ENCODE measurements around the gene CRYBG1.

CRYBG1 gene, protein sequence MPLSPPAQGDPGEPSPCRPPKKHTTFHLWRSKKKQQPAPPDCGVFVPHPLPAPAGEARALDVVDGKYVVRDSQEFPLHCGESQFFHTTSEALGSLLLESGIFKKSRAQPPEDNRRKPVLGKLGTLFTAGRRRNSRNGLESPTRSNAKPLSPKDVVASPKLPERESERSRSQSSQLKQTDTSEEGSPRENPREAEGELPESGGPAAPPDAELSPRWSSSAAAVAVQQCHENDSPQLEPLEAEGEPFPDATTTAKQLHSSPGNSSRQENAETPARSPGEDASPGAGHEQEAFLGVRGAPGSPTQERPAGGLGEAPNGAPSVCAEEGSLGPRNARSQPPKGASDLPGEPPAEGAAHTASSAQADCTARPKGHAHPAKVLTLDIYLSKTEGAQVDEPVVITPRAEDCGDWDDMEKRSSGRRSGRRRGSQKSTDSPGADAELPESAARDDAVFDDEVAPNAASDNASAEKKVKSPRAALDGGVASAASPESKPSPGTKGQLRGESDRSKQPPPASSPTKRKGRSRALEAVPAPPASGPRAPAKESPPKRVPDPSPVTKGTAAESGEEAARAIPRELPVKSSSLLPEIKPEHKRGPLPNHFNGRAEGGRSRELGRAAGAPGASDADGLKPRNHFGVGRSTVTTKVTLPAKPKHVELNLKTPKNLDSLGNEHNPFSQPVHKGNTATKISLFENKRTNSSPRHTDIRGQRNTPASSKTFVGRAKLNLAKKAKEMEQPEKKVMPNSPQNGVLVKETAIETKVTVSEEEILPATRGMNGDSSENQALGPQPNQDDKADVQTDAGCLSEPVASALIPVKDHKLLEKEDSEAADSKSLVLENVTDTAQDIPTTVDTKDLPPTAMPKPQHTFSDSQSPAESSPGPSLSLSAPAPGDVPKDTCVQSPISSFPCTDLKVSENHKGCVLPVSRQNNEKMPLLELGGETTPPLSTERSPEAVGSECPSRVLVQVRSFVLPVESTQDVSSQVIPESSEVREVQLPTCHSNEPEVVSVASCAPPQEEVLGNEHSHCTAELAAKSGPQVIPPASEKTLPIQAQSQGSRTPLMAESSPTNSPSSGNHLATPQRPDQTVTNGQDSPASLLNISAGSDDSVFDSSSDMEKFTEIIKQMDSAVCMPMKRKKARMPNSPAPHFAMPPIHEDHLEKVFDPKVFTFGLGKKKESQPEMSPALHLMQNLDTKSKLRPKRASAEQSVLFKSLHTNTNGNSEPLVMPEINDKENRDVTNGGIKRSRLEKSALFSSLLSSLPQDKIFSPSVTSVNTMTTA (N-terminal part only)

DNA sequence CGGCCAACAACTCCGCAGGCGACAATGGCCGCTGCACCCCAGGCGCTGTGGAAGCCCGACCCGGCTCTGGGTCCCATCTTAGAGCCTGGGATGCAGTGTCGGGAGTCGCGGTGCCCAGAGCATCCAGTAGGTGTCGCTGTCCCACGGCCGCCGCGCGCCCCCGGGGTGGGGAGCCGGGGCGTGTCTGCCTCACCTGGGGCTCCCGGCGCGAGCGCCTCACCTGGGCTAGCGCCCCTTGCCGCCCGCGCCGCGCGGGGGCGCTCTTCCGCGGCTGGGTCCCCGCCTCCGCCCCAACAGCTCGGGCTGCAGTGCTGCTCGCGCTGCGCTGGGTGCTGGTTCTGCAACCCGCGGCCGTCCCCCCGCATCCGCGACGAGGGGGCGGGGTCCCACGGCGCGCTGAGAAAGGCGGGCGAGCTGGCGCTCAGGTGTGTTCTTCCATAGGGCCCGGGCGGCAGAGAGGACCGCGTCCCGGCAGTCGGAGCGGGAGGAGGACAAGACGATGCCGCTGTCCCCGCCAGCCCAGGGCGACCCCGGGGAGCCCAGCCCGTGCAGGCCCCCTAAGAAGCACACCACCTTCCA is at the start of gene CRYBG1:
Gene CRYBG1 (plus strand): TSS at position 308 of the 579 bp plus-strand sequence. CDS start 192 bp downstream, at position 500.
- DNase-seq: peak in 35 of 56 donors; percentile 1 to 56 (median 15)

DNA sequence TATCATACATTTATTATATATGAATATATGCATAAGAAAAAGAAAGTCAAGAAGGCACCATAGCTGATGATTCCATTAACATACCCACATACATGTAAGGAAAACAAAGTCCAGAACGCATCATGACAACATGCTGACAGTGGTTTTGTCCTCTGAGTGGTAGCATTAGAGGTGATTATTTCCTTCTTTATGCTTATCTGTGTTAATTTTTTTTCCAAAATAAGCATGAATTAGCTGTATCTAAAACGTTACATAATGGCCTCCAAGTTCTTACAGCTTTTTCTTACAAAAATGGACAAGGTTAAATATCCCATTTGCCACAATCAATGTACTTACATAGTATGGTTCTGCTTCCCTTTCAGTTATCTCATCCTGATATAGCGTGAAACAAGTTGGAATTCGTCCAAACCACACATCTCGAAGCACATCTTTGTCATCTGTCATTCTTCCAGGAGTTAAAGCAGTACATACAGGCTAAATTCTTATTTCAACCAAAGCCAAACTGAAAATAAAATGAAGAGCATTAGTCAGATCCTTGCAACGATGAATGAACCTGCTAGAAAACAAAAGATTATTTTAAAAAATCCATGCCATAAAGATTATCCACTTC is 44.6 kb upstream of the CRYBG1 start:
- no peak for DNase-seq

DNA sequence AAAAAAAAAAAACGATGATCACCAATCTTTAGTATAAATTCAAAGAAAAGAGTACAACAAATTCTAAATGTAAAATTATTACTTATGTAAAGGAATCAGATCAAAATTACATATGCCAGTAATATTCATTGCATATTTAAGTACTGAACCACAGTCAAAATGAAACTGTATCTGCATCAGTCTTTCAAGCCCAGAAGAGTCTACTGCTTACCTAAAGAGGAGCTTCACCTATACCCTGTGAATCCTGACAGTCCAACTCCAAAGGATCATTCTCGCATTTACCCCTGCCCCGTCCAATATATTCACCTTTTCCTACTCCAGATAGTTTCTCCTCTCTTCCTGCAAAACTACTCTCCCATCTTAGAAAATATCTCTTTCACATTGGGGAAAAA is 44.1 kb upstream of the CRYBG1 start:
- no peak for DNase-seq

DNA sequence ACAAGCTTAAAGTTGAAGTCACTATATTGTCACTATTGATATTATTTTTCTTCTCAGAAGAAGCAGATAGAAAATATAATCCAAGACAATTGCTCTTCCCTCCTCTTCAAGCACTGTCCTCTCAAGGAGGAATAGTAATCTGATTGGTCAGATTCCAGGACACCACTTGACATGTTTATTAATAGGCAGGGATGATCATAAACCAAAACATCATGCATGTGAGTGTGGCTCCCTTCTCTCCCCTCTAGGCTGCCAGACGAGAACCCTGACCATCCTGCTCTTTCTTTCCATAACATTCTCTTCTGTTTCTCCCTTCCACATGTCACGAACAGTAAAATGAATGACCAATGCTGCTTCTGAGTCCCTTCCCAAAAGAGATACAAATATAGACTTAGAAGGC is 42.5 kb upstream of the CRYBG1 start:
- no peak for DNase-seq

DNA sequence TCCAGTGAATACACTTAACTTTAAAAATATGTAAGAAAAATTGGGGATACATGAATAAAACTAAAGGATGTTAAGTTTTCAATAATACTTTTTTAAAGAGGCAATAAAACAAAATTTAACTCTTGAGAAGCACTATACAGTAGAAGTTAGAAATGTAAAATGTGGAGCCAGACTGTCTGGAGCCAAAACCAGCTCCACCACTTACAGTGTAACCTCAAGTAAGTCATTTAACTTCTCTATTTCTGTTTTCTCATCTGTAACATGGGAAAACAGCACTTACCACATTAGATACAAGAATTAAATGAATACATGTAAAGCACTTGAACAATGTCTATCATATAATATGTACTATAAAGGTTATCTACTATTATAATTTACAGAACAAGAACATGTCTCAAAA is 41.7 kb upstream of the CRYBG1 start:
- no peak for DNase-seq

DNA sequence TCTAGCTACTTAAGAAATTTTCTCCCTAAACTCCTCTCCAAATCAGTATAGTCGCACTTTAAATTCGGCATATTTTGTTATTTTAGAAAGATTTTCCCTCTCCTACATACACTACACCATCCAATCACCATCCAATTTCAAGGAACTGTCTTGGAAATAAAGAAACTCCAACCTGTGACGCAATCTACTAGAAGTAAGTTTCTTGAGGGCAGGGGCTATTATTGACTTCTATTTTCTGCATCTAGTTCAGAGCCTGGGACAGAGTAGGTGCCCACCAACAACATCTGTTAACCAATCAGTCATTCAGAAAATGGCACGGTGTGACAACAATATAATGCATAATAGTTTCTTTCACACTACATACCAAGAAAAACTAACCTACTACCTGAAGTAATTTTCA is 38.6 kb upstream of the CRYBG1 start:
- no peak for DNase-seq

DNA sequence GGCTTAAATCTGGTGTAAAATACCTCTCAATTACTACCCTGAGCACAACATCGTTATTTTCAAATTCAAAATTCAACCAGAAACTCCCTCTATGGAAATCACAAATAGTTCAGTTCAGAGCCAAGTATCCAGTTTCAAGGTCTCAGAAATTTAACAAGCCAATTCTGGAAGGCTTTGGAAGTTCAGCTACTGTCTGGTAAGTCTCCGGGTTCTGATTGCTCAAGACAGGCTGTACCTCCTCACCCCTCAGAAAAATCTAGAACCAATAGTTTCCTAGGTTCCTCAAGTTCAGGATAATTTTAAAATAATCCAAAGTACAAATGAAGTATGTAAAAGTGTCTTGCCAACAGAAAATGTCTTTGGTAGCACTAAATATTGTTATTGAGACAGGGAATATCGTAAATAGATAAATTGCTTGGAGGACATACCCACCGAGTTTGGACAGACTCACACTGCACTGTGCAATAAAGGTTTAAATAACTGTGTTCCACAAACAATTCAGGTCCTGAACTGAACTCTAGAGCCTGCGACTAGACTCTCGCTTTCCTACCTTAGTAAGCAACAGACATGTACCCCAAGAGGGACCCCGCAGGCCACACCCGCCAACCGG is 35.7 kb upstream of the CRYBG1 start:
- no peak for DNase-seq

DNA sequence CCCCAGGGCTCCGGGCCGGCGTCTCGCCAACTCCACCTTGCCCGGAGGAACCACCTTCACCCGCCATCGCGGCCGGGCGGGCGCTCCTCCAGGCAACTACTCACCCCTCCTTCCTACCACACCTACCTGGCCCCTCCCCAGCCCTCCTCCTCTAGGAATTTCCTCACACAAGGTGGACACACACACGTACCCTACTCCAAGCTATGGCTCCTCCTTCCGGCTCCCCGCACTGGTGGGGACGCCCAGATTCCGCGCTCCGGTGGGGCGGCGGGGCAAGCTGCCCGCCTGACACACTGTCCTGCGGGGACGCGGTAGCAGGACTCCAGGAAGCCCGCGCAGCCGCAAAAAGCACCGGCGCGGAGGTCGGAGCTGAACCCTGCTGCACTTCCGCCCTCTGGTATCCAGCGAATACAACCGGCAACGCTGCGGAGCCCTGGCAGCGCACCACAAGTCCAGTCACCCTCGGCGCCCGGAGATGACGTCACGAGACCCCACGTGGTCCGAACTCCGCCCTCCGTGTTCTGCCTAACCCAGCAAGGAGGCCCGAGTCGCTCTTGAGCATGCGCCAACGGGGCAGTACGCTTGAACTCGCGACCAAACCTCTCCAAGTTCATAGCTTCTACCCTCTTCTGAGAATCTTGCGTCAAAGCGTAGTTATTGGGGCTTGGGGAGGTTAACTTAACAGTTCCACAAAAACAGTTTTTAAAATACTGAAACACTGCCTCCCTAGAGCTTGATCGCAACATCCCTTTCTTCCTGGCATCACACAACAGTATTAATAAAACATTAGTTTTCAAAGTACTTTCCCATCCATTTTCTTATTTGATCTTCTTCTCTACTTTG is 35.0 kb upstream of the CRYBG1 start, which contains the start of gene ATG5:
Gene ATG5 (minus strand): TSS at position 425 of the 843 bp plus-strand sequence. CDS start 9,552 bp downstream, outside the sequence.
- DNase-seq: peak; percentile 74 to 100 (median 98)

DNA sequence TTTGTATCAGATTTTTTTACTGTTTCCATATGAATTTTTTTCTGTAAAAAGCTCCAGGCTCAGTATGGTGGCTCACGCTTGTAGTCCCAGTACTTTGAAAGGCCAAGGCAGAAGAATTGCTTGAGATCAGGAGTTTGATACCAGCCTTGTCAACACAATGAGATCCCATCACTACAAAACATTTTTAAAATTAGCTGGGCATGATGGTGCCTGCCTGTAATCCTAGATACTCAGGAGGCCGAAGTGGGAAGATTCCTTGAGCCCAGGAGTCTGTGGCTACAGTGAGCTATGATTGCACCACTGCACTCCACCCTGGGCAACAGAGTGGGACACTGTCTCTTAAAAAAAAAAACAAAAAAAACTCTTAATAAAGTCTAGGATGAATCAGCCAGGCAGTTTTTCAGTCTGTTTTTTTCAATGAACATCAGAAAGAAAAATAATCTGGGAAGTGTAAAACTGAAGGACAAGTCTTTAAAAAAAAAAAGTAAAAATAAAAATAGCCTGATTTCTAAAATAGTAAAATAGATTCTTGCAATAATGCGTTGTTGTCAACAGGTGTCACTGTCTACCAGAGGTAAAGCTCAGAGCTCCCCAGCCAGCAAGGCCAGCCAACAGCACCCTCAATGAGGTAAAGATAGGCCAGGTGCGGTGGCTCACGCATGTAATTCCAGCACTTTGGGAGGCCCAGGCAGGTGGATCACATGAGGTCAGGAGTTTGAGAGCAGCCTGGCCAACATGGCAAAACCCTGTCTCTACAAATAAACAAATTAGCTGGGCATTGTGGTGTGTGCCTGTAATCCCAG is 25.7 kb upstream of the CRYBG1 start:
- peak in 15 of 56 donors; percentile 0 to 23 (median 7) for DNase-seq

DNA sequence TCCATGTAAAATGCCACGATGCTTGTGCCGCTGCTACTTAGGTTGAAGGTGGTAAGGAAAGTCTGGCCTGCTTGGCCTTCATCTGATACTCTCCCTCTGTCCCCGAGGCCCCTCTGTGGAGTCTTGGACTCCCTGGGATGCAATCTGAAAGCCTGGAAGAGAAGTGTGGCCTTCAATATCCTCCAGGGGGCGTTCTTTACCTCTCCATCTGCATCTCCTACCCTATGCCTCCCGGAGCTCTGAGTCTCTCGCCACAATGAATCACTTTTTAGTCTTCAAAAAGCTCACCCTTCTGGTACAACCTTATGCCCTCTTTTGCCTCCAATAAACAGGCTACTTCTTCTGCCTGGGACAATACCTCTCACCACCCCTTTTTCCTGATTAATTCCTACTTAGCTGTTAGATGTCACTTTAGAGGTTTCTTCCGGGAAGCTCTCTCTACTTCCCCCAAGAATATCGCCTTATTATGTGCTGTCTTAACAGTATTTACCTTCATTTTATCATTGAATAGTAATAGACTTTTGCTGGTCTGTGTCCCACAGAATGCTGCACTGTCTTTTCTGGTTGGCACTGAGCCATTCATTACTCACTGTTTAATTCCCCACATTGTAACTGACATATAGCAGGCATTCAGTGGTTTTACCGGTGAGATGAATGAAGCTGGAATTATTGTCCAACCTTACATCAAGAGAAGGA is 21.0 kb upstream of the CRYBG1 start:
- peak in 39 of 56 donors; percentile 1 to 70 (median 27) for DNase-seq

DNA sequence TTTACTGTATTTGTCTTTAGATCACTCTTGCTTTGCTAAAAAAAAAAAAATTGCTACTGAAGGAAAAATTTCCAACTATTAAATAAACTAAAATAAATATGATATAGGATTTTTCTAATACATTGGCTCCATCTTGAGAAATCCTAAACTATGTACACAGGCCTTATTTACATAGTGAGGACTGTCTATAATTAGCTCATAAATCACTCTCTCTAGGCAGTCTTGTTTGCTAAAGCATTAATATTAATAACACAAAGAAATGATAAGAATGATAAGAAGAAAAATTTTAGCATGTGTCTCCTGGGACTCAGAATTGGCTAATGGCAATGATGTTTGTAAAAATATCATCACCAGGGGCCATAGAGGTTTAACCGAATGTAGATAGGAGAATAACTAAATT is 13.3 kb upstream of the CRYBG1 start:
- no peak for DNase-seq

DNA sequence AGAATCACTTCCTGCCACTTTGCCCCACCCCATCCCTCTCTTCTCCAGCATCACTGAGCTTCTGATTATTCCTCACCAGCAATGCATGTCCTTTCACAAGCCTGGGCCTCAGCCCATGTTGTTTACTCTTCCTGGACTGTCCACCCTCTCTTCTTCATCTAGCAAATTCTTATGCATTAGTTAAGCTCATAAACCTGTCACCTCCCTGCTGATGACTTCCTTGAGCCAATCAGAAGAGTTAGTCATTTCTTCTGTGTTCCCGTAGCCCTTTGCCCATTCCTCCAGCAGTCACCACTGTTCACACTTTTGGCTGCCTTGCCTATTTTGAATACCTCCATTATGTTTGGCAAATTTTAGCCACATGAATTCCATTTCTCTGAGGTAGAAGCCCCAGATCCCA is 4.1 kb upstream of the CRYBG1 start:
- no peak for DNase-seq

DNA sequence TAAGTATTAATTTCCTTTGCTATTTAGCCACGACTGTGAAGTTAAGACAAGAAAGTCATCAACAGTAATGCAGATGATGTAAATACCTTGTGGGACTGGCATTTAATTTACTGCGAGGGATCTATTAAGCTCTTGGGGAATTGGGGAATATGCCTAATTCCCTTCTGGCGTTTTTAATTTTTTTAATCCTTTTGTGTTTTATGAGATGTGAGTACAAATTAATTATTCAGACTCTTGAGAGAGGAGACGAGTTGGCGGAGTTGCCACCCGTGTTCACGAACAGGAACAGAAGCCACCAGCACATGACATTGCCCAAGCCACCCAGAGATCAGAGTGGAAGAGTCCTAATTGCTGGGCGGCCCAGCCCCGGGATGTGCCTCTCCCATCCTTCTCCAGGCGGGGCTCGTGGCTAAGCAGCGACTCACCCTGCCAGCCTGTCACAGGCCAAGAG is 533 bp upstream of the CRYBG1 start:
- DNase-seq: peak in 2 of 56 donors; percentile 8 to 17

DNA sequence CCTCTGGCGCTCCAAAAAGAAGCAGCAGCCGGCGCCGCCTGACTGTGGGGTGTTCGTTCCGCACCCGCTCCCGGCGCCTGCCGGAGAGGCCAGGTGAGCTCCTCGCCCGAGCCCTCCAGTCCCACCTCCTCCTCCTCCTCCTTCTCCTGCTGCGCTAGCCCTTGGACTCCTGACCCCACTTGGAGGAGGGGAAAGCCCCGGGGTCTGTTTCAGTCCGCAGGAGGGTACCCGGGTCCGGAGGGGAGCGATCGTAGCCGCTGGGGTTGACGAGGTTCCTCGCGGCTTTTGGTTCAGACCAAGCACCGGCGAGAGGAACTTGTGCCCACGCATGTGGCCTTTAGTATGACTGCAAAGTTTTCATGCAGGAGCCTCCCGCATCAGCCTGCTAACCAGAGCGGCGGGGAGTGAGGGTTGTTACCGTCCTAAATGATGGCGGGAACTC is 493 bp downstream of the CRYBG1 start:
- DNase-seq: no peak

DNA sequence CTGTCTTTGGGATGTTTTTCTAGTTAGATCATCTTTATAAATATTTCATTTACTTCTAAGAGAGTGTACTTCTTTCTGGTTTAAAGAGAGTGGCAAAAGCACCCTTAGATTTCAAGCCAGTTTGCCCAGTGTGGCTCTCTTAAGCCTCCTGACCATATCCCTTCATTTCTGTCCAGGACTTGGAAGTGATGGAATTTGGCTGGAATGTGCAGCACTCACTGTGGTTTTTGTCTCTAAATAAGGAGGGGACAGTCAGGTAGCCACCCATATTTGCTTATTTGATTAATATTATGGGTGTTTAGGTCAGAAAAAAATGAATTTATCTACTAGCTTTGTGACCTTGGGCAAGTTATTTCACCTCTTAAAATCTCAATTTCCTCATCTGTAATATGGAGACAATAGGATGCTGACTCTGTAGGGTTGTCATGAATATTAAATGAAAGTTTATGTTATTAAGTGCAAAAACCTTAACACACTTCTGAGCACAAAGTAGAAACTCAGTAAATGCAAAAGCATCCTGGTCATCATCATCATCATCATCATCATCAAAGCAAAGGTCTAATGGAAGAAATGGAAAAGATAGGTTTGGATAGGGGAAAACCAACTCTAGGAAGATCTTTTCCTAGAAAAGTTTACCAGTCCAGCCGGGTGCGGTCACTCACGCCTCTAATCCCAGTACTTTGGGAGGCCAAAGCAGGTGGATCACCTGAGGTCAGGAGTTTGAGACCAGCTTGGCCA is 3.1 kb downstream of the CRYBG1 start:
- no peak for DNase-seq

DNA sequence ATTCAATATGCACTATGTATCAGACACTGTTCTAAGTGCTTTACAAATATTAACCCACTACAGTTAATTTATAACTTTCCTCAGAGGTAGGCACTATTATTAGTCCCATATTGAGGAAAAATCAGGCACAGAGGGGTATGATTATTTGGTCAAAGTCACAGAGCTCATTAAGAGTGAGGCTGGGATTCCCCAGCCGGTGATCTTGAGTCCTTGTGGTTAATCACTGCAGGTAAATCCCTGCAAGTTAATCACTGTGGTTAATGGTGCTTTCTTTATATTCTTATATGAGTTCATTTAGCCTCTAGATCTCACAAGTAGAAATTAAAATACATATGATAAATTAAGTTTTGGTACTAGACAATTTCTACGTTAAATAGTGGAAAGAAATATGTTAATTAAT is 9.2 kb downstream of the CRYBG1 start:
- no peak for DNase-seq

DNA sequence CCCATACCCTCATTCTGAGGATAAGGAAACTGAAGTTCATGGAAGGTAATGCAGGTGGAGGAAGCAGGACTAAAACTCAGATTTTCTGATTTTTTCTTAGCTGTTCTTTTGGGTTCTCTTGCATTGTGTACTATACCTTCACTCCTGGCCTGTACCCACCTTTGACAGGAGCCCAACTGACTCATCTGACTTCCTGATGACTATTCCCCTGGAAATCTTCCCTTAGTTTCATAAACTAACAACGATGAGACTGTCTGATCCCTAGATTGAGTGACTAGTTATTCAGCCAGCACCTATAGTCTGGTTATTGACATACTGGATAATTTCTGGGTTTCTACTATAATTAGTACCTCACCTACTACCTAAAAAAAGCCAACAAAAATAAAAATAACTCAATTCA is 10.1 kb downstream of the CRYBG1 start:
- no peak for DNase-seq
